ENCODE data around the gene SPACA6.

Gene SPACA6

GRCh38 chr19:51739466-51740213, 46.5 kb downstream of the SPACA6 start:
- Histone ChIP-seq H3K27me3 (ENCODE audit: insufficient read depth, low read length) (no peaks in the 10 kb centered on the region), H3K27ac (ENCODE audit: low read depth, low read length) (no peak overlapping the region), H3K4me1 (ENCODE audit: insufficient read depth, low read length) (no peaks in the 10 kb centered on the region), H3K4me3 (ENCODE audit: low read length) (no peak overlapping the region), H3K36me3 (ENCODE audit: insufficient read depth, low read length) (no peaks in the 10 kb centered on the region), H3K9ac (ENCODE audit: low read depth, low read length) (no peak overlapping the region), H3K9me3 (ENCODE audit: insufficient read depth, low read depth, low read length) (no peaks in the 10 kb centered on the region)
- 86% methylated on average over 13 of the region's 13 CpGs for WGBS

GRCh38 chr19:51740356-51740755, 47.2 kb downstream of the SPACA6 start:
- WGBS, result 78% methylated on average over 5 of the region's 5 CpGs
- Histone ChIP-seq H3K36me3 (ENCODE audit: insufficient read depth, low read length) (no peaks in the 10 kb centered on the region), H3K27ac (ENCODE audit: low read depth, low read length) (no peak overlapping the region)

GRCh38 chr19:51742789-51743188, 49.7 kb downstream of the SPACA6 start:
- Histone ChIP-seq H3K4me1 (ENCODE audit: insufficient read depth, low read length) (no peaks in the 10 kb centered on the region), H3K36me3 (ENCODE audit: insufficient read depth, low read length) (no peaks in the 10 kb centered on the region), H3K9me3 (ENCODE audit: insufficient read depth, low read depth, low read length) (no peaks in the 10 kb centered on the region), H3K27ac (ENCODE audit: low read depth, low read length) (no peak overlapping the region), H3K9ac (ENCODE audit: low read depth, low read length) (no peak overlapping the region), H3K27me3 (ENCODE audit: insufficient read depth, low read length) (no peaks in the 10 kb centered on the region), H3K4me3 (ENCODE audit: low read length) (no peak overlapping the region)
- WGBS, result 81% methylated on average over 6 of the region's 6 CpGs

More at GRCh38 chr19:51740356-51740755, 47.2 kb downstream of the SPACA6 start:
- Histone ChIP-seq H3K9me3 (ENCODE audit: insufficient read depth, low read depth, low read length) (no peaks in the 10 kb centered on the region), H3K4me3 (ENCODE audit: low read length) (no peak overlapping the region), H3K4me1 (ENCODE audit: insufficient read depth, low read length) (no peaks in the 10 kb centered on the region), H3K9ac (ENCODE audit: low read depth, low read length) (no peak overlapping the region), H3K27me3 (ENCODE audit: insufficient read depth, low read length) (no peaks in the 10 kb centered on the region)

- H3K27me3 ChIP-seq (ENCODE audit: insufficient read depth, low read length), result no peaks in the 10 kb centered on the region
- H3K9me3 ChIP-seq (ENCODE audit: insufficient read depth, low read depth, low read length), result no peaks in the 10 kb centered on the region
- 87% methylated on average over 3 of the region's 3 CpGs for WGBS
- no peak overlapping the region for H3K27ac ChIP-seq (ENCODE audit: low read depth, low read length)
- H3K4me1 ChIP-seq (ENCODE audit: insufficient read depth, low read length), result no peaks in the 10 kb centered on the region
- no peak overlapping the region for H3K4me3 ChIP-seq (ENCODE audit: low read length)
- no peak overlapping the region for H3K9ac ChIP-seq (ENCODE audit: low read depth, low read length)
- H3K36me3 ChIP-seq (ENCODE audit: insufficient read depth, low read length), result no peaks in the 10 kb centered on the region
These were observed 50.3 kb downstream of the SPACA6 start for GRCh38 chr19:51743405-51743804.

GRCh38 chr19:51746731-51747130, 53.6 kb downstream of the SPACA6 start:
- H3K27me3 ChIP-seq (ENCODE audit: insufficient read depth, low read length), result no peaks in the 10 kb centered on the region
- WGBS, result 92% methylated on average over 7 of the region's 7 CpGs
- H3K4me3 ChIP-seq (ENCODE audit: low read length), result no peak overlapping the region
- H3K36me3 ChIP-seq (ENCODE audit: insufficient read depth, low read length), result no peaks in the 10 kb centered on the region
- H3K27ac ChIP-seq (ENCODE audit: low read depth, low read length), result no peak overlapping the region
- no peaks in the 10 kb centered on the region for H3K4me1 ChIP-seq (ENCODE audit: insufficient read depth, low read length)
- peaks cover 2% of the 10 kb centered on the region; the same call in 1 of the 2 replicates for H3K9me3 ChIP-seq (ENCODE audit: insufficient read depth, low read depth, low read length)
- H3K9ac ChIP-seq (ENCODE audit: low read depth, low read length), result no peak overlapping the region

- H3K4me3 ChIP-seq (ENCODE audit: low read length), result no peak overlapping the region
- no peaks in the 10 kb centered on the region for H3K36me3 ChIP-seq (ENCODE audit: insufficient read depth, low read length)
- 92% methylated on average over 4 of the region's 4 CpGs for WGBS
- H3K9ac ChIP-seq (ENCODE audit: low read depth, low read length), result no peak overlapping the region
- no peaks in the 10 kb centered on the region for H3K27me3 ChIP-seq (ENCODE audit: insufficient read depth, low read length)
- no peak overlapping the region for H3K27ac ChIP-seq (ENCODE audit: low read depth, low read length)
- H3K9me3 ChIP-seq (ENCODE audit: insufficient read depth, low read depth, low read length), result peaks cover 2% of the 10 kb centered on the region; the same call in 1 of the 2 replicates
- H3K4me1 ChIP-seq (ENCODE audit: insufficient read depth, low read length), result no peaks in the 10 kb centered on the region
These were observed 56.8 kb downstream of the SPACA6 start for GRCh38 chr19:51749979-51750378.

GRCh38 chr19:51750400-51751094, 57.4 kb downstream of the SPACA6 start:
- Histone ChIP-seq H3K4me3 (ENCODE audit: low read length) (no peak overlapping the region), H3K9ac (ENCODE audit: low read depth, low read length) (no peak overlapping the region), H3K27ac (ENCODE audit: low read depth, low read length) (no peak overlapping the region), H3K4me1 (ENCODE audit: insufficient read depth, low read length) (no peaks in the 10 kb centered on the region), H3K36me3 (ENCODE audit: insufficient read depth, low read length) (no peaks in the 10 kb centered on the region), H3K27me3 (ENCODE audit: insufficient read depth, low read length) (no peaks in the 10 kb centered on the region), H3K9me3 (ENCODE audit: insufficient read depth, low read depth, low read length) (peaks cover 2% of the 10 kb centered on the region; the same call in 1 of the 2 replicates)
- WGBS, result 87% methylated on average over 7 of the region's 7 CpGs

GRCh38 chr19:51751655-51752054, 58.5 kb downstream of the SPACA6 start, which contains the start of gene FPR1:
Gene FPR1, minus strand, starts transcription at chr19:51751878. Its CDS starts 4,884 bp downstream, at chr19:51746994.
- no peak within 1 kb of the TSS for H3K4me3 ChIP-seq (ENCODE audit: low read length)
- peaks cover 2% of the 10 kb centered on the region; the same call in 1 of the 2 replicates for H3K9me3 ChIP-seq (ENCODE audit: insufficient read depth, low read depth, low read length)
- no peaks in the 10 kb centered on the region for H3K27me3 ChIP-seq (ENCODE audit: insufficient read depth, low read length)
- H3K36me3 ChIP-seq (ENCODE audit: insufficient read depth, low read length), result no peaks in the 10 kb centered on the region
- H3K27ac ChIP-seq (ENCODE audit: low read depth, low read length), result no peak within 1 kb of the TSS
- H3K9ac ChIP-seq (ENCODE audit: low read depth, low read length), result no peak within 1 kb of the TSS
- no peaks in the 10 kb centered on the region for H3K4me1 ChIP-seq (ENCODE audit: insufficient read depth, low read length)
- 89% methylated on average over 2 of the region's 2 CpGs for WGBS

- no peaks in the 10 kb centered on the region for H3K27me3 ChIP-seq (ENCODE audit: insufficient read depth, low read length)
- WGBS, result 93% methylated on average over 6 of the region's 6 CpGs
- no peak overlapping the region for H3K27ac ChIP-seq (ENCODE audit: low read depth, low read length)
- H3K36me3 ChIP-seq (ENCODE audit: insufficient read depth, low read length), result no peaks in the 10 kb centered on the region
- no peaks in the 10 kb centered on the region for H3K4me1 ChIP-seq (ENCODE audit: insufficient read depth, low read length)
- H3K9me3 ChIP-seq (ENCODE audit: insufficient read depth, low read depth, low read length), result peaks cover 2% of the 10 kb centered on the region; the same call in 1 of the 2 replicates
- H3K9ac ChIP-seq (ENCODE audit: low read depth, low read length), result no peak overlapping the region
- H3K4me3 ChIP-seq (ENCODE audit: low read length), result no peak overlapping the region
These were observed 61.0 kb downstream of the SPACA6 start for GRCh38 chr19:51754109-51754508.

- WGBS, result 86% methylated on average over 4 of the region's 4 CpGs
- Histone ChIP-seq H3K27ac (ENCODE audit: low read depth, low read length) (no peak overlapping the region), H3K27me3 (ENCODE audit: insufficient read depth, low read length) (no peaks in the 10 kb centered on the region), H3K36me3 (ENCODE audit: insufficient read depth, low read length) (no peaks in the 10 kb centered on the region), H3K4me3 (ENCODE audit: low read length) (no peak overlapping the region), H3K4me1 (ENCODE audit: insufficient read depth, low read length) (no peaks in the 10 kb centered on the region), H3K9ac (ENCODE audit: low read depth, low read length) (no peak overlapping the region), H3K9me3 (ENCODE audit: insufficient read depth, low read depth, low read length) (peaks cover 2% of the 10 kb centered on the region; the same call in 1 of the 2 replicates)
These were observed 61.6 kb downstream of the SPACA6 start for GRCh38 chr19:51754770-51755169.

Data from HUES64 (cell line).